Measurements from ENCODE around the gene CSMD2. TPM values are rescaled to one million over a fixed set of nuclear protein-coding genes. Genes with fewer than 3 reads are reported as not detected.

Gene CSMD2
- total and polyA plus RNA-seq, 2 of the 4 experiments (the other 2 are of a cell fraction) = under 0.01 to 0.36 TPM

DNA sequence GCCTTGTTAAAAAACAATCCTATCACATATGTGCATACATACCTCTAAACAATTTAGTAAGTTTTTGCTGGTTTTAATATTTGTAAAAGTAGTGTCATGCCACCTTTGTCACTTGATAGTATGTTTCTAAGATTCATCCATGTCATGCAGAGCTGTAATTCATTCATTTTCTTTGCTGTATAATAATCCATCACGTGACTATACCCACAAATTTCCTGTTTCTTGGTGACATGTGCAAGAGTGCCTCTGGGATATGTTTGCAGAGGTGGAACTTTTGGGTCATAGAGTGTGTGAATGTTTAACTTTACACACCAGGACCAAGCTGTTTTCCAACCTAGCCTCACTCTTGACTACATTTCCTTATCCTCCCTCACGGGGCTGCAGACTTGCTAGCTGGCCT is 629.7 kb downstream of the CSMD2 start:
- POLR2A ChIA-PET (ENCODE audit: unreplicated experiment) = no interaction called here

More for the DNA sequence above, 629.7 kb downstream of the CSMD2 start:
- H3K4me2 ChIP-seq (ENCODE audit: low read depth, low read length) = no peak overlapping the region
- H4K20me1 ChIP-seq (ENCODE audit: insufficient read depth, low read length) = no peaks in the 10 kb centered on the region
- no peak overlapping the region for H2AK9ac ChIP-seq (replicated peaks; ENCODE audit: low read depth, low read length, poor library complexity)
- in situ Hi-C loops (cut with MboI; ENCODE audit: low sequenced_read_pairs) (no loop called here), intact Hi-C loops (cut with micrococcal nuclease) (no loop called here), dilution Hi-C loops (cut with HindIII; ENCODE audit: low sequenced_read_pairs, unreplicated experiment) (no loop called here)
- no peak for ATAC-seq (ENCODE audit: low read depth)
- no peaks in the 10 kb centered on the region; the same call in 1 of the 2 replicates for H3K27me3 ChIP-seq (ENCODE audit: control insufficient read depth, insufficient read depth, low read length)
- H4K8ac ChIP-seq (ENCODE audit: low read depth in 2 of 2, low read length in 2 of 2) = no peak overlapping the region
- no peak overlapping the region for H3K4ac ChIP-seq (ENCODE audit: low read depth, low read length)
- no peak overlapping the region for H3K4me3 ChIP-seq (ENCODE audit: insufficient read depth, low read depth, low read length)
- H3K4me1 ChIP-seq (ENCODE audit: control insufficient read depth, insufficient read depth, low read length) = no peaks in the 10 kb centered on the region
- no peak overlapping the region for H2BK20ac ChIP-seq (ENCODE audit: low read depth, low read length)
- H3K14ac ChIP-seq (replicated peaks; ENCODE audit: low read depth, low read length) = no peak overlapping the region
- H3K36me3 ChIP-seq (ENCODE audit: control insufficient read depth, insufficient read depth, low read length) = no peaks in the 10 kb centered on the region
- H3K9me3 ChIP-seq (ENCODE audit: control insufficient read depth, insufficient read depth, low read length) = no peaks in the 10 kb centered on the region
- no peak overlapping the region for H3K9ac ChIP-seq (ENCODE audit: low read depth, low read length)
- no peak overlapping the region for H2BK5ac ChIP-seq (ENCODE audit: low read depth, low read length, poor library complexity, severe bottlenecking)
- no peak overlapping the region for H3K56ac ChIP-seq (ENCODE audit: extremely low read depth, insufficient read depth, low read length)
- WGBS, 2 experiments (ENCODE audit: extremely low coverage in 2 of 2, insufficient read length in 1 of 2) = no CpG with 5 or more reads among the region's 2 CpGs
- H3K9me1 ChIP-seq (ENCODE audit: insufficient read depth, low read length) = no peaks in the 10 kb centered on the region
- H4K5ac ChIP-seq (ENCODE audit: low read depth, low read length) = no peak overlapping the region
- no peaks in the 10 kb centered on the region for H3K79me1 ChIP-seq (ENCODE audit: low read depth in 1 of 2, low read length in 2 of 2)
- TF ChIP-seq CHD1 (IDR thresholded peaks at IDR 0.05; ENCODE audit: low read depth, low read length) = no peak
- TF ChIP-seq MAZ (IDR thresholded peaks at IDR 0.05; ENCODE audit: borderline replicate concordance, low read depth, low read length) = no peak
- TF ChIP-seq, protein P1, sequence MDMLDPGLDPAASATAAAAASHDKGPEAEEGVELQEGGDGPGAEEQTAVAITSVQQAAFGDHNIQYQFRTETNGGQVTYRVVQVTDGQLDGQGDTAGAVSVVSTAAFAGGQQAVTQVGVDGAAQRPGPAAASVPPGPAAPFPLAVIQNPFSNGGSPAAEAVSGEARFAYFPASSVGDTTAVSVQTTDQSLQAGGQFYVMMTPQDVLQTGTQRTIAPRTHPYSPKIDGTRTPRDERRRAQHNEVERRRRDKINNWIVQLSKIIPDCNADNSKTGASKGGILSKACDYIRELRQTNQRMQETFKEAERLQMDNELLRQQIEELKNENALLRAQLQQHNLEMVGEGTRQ (IDR thresholded peaks at IDR 0.05; ENCODE audit: low read depth, low read length) = no peak
- TF ChIP-seq POLR2A (IDR thresholded peaks at IDR 0.05; ENCODE audit: low read depth, low read length) = no peak
- no peak for TF ChIP-seq SMC3 (IDR thresholded peaks at IDR 0.05; ENCODE audit: low read depth, low read length)
- no peak for TF ChIP-seq FOS (IDR thresholded peaks at IDR 0.05; ENCODE audit: low read depth, low read length)
- no peak for TF ChIP-seq BHLHE40 (IDR thresholded peaks at IDR 0.05; ENCODE audit: low read depth, low read length)
- no peak for TF ChIP-seq RAD21 (IDR thresholded peaks at IDR 0.05; ENCODE audit: low read length)
- no peak for TF ChIP-seq RFX5 (IDR thresholded peaks at IDR 0.05; ENCODE audit: low read depth, low read length)
- TF ChIP-seq MXI1 (IDR thresholded peaks at IDR 0.05; ENCODE audit: borderline replicate concordance, low read depth, low read length) = no peak
- BruUV-seq (replicated peaks) = no TSS peak
- no peak overlapping the region for H4K91ac ChIP-seq (ENCODE audit: insufficient read depth, low read depth, low read length)
- no peak overlapping the region for H2AK5ac ChIP-seq (ENCODE audit: low read depth, low read length)
- no peak for DNase-seq
- CTCF ChIA-PET = no interaction called here
- H2BK120ac ChIP-seq (ENCODE audit: low read depth, low read length) = no peak overlapping the region
- H3K18ac ChIP-seq (ENCODE audit: low read depth, low read length) = no peak overlapping the region
- H3K27ac ChIP-seq (ENCODE audit: insufficient read depth, low read length) = no peak overlapping the region
- H2BK15ac ChIP-seq (ENCODE audit: low read depth, low read length) = no peak overlapping the region
- H2AFZ ChIP-seq (replicated peaks; ENCODE audit: low read length, poor library complexity) = no peak overlapping the region
- no peak overlapping the region for H3K23ac ChIP-seq (ENCODE audit: low read depth, low read length)
